Muscle layer of duodenum (tissue), 2 donors: ENCODE measurements around the gene CRLF1.

Experiments used
- H3K27ac ChIP-seq: one replicate; pipeline ENCODE4 v1.7.0; 2013; ENCODE audit warnings: mild to moderate bottlenecking, low read length
- H3K27me3 ChIP-seq: one replicate; pipeline ENCODE4 v1.7.0; 2013; ENCODE audit warnings: low read depth, mild to moderate bottlenecking, control low read depth, low read length
- H3K36me3 ChIP-seq, 2 donors: one replicate each; pipeline ENCODE4 v1.7.0; 2013; ENCODE audit warnings: low read length in 2 of 2, control low read depth in 1 of 2, mild to moderate bottlenecking in 1 of 2; ENCODE audit not compliant: insufficient read depth in 2 of 2, control insufficient read depth in 1 of 2
- H3K4me1 ChIP-seq, 2 donors: one replicate each; pipeline ENCODE4 v1.7.0; 2013; ENCODE audit warnings: low read length in 2 of 2, mild to moderate bottlenecking in 2 of 2, control low read depth in 1 of 2, moderate library complexity in 1 of 2; ENCODE audit not compliant: insufficient read depth in 2 of 2, control insufficient read depth in 1 of 2
- H3K4me3 ChIP-seq, 2 donors: one replicate each; pipeline ENCODE4 v1.7.0; 2013; ENCODE audit warnings: low read length in 2 of 2, low read depth in 1 of 2, mild to moderate bottlenecking in 1 of 2
- H3K9me3 ChIP-seq, 2 donors: one replicate each; pipeline ENCODE4 v1.7.0; 2013; ENCODE audit warnings: low read length in 2 of 2, control low read depth in 1 of 2, mild to moderate bottlenecking in 1 of 2; ENCODE audit not compliant: control insufficient read depth in 1 of 2
- donor health status: healthy.

The CRLF1 gene

GRCh38 chr19:18559685-18560084 lies 46.9 kb downstream of the CRLF1 start:
- Histone ChIP-seq H3K27me3 (no peaks in the 10 kb centered on the region), H3K36me3 (peaks cover 8 to 33% of the 10 kb centered on the region in 2 donors), H3K27ac (no peak overlapping the region), H3K4me3 (no peak overlapping the region), H3K9me3 (no peaks in the 10 kb centered on the region), H3K4me1 (peaks cover 0 to 18% of the 10 kb centered on the region in 2 donors)

DNA sequence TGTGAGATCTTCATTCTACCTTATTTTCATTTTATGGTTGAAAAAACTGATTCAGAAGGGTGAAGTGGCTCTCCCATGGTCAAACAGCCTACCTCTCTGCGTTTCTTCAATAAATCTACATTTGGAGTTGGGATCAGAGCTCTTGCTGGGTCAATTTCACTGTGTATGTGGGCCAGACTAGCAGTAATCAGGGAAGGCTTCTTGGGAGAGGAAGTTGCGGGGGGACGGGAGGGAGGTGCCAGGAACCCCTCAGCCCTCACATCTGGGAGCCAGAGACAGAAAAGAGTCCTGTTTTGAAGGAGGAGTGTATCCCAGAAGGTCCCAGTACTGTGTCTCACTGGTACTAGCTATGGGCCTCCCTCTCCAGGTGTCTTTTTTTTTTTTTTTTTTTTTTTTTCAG lies 48.0 kb downstream of the CRLF1 start:
- no peaks in the 10 kb centered on the region for H3K27me3 ChIP-seq
- H3K9me3 ChIP-seq, result no peaks in the 10 kb centered on the region
- H3K4me3 ChIP-seq, result peak overlapping the region; percentile 90 to 93
- H3K4me1 ChIP-seq, result peaks cover 0 to 18% of the 10 kb centered on the region in 2 donors
- peak overlapping the region; percentile 96 for H3K27ac ChIP-seq
- peaks cover 5 to 22% of the 10 kb centered on the region in 2 donors for H3K36me3 ChIP-seq

- Histone ChIP-seq H3K9me3 (no peaks in the 10 kb centered on the region), H3K36me3 (peaks cover 5 to 18% of the 10 kb centered on the region in 2 donors), H3K4me1 (peaks cover 0 to 18% of the 10 kb centered on the region in 2 donors), H3K4me3 (peak overlapping the region; percentile 90 to 93), H3K27ac (peak overlapping the region; percentile 96), H3K27me3 (no peaks in the 10 kb centered on the region)
Observed at GRCh38 chr19:18558202-18558555, 48.4 kb downstream of the CRLF1 start.

DNA sequence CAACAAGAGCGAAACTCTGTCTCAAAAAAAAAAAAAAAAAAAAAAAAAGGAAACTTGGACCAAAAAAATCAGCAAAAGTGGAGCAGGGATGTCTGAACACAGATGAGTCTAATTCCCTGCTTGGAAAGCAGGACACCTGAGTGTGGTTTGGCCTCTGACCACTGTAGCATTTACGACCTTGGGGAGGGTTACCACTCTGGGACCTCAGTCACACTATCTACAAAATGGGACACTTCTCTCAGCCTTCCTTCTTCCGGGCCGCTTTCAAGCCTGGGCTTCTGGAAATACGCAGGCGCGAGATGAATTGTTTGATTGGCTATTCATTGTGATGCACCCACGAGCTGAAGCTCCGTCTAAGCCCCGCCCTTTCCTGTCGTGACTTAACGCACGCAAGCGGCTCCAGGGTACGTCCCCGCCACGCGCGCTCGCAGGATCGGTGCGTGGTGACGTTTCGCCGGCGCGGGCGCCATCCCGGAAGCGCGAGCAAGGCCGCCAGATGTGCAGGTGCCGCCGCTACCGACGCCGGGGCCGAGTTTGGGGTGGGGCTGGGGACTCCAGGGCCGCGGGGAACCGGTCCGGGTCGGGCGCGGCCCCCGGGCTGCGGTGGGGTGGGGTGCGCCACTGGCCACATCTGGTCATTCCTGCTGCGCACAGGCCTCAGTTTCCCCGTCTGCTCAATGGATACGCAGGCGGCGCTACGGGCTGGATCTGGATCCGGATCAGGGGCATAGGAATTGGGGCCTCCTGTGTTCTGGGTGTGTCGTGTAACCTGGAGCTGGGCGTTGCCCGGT lies 49.0 kb downstream of the CRLF1 start, which contains the start of gene KXD1:
KXD1 (plus strand) TSS at position 460 of the 791 bp plus-strand sequence. CDS start 4,187 bp downstream, outside the sequence.
- Histone ChIP-seq H3K9me3 (no peaks in the 10 kb centered on the region), H3K27ac (peak within 1 kb of the TSS; percentile 96), H3K36me3 (peaks cover 5 to 13% of the 10 kb centered on the region in 2 donors), H3K4me1 (peaks cover 0 to 18% of the 10 kb centered on the region in 2 donors), H3K27me3 (no peaks in the 10 kb centered on the region), H3K4me3 (peak within 1 kb of the TSS; percentile 90 to 93)

DNA sequence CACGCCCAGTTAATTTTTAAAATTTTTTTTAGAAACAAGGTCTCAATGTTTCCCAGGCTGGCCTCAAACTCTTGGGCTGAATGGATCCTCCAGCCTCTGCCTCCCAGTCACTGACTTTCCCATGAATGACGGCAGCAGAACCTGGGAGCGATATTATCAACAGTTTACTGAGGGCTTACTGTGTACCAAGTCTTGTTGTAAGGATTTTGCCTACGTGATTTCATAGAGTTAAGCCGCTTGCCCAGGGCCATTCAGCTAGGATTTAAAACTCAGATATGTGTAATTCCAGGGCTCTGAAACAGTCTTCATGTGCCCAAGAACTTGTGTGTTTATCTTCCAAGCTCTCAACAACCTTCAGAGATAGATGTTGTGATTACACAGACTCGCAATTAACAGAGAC lies 55.0 kb downstream of the CRLF1 start:
- Histone ChIP-seq H3K9me3 (no peaks in the 10 kb centered on the region), H3K36me3 (no peaks in the 10 kb centered on the region), H3K4me3 (no peak overlapping the region), H3K4me1 (no peaks in the 10 kb centered on the region), H3K27me3 (no peaks in the 10 kb centered on the region), H3K27ac (no peak overlapping the region)

DNA sequence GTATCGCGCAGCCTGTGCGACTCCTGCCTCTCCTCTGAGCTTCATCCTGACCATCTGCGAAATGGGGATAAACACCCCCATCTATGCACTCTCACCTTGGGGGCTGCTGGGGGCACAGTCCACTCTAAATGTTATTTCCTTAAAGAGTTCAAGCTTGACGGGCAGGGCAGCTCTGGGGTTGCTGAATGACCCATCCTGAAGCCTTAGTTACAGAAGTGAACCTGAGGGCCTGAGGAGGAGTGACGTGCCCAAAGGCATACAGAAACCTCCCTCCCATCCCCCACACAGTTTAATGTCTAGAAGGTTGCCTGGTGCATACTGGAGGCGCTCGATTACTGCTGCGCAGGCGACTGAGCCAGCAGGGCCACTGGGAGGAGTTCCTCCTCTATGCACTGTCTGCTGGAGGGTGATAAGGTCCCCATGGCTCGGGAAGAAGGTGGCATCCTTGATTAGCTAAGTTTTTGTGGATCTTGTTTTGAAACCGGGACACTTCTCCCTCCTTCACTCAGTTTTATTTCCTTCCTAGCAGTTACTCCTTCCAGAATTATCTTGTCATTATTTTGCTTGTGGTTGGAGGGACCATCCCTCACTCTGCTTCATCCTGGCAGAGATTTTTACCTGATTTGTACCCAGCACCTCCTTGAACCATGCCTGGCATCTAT lies 62.7 kb downstream of the CRLF1 start:
- peak overlapping the region; percentile 40 for H3K27ac ChIP-seq
- peak overlapping the region; percentile 29 to 52 for H3K4me3 ChIP-seq
- H3K36me3 ChIP-seq, result peaks cover 14 to 24% of the 10 kb centered on the region in 2 donors
- no peaks in the 10 kb centered on the region for H3K27me3 ChIP-seq
- H3K4me1 ChIP-seq, result peaks cover 5 to 21% of the 10 kb centered on the region in 2 donors
- no peaks in the 10 kb centered on the region for H3K9me3 ChIP-seq
